Measurements from ENCODE around the gene TRAPPC3.

TRAPPC3 gene

DNA sequence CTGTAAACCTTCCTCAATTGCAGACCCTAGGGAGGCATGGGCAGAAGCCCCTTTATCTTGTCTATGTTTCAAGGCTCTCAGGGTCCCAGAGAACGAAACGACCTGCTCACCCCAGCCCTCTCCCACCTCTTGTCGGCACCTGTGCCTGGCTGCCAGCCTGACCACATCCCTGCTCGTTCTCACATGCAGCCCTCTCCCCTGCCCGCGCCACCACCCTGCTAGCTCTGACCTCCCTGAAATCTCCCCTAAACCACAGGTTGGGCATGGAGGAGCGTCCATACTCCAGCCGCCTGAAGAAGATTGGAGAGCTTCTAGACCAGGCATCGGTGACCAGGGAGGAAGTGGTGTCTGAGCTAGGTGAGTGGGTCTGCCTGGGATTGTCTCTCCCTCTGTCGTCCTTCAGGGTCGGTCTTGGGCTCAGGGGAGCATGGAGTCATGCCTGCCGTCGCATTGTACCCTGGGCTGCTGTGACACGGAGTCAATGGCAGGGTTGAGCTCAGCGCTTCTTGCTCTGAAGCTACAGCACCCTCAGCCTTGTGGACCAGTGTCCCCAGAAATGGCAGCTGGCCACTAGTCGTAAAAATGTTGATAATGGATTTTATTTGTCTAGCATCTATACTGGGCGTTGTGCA, 57.0 kb downstream of the TRAPPC3 start:
- Histone ChIP-seq H3K4me3 (ENCODE audit: low read length) (no peak overlapping the region), H3K9me3 (ENCODE audit: control insufficient read depth, insufficient read depth, low read length) (no peaks in the 10 kb centered on the region), H3K36me3 (ENCODE audit: control insufficient read depth, insufficient read depth, low read length) (peaks cover 37% of the 10 kb centered on the region), H3K4me1 (ENCODE audit: control insufficient read depth, insufficient read depth, low read length) (peaks cover 9% of the 10 kb centered on the region; the same call in 1 of the 2 replicates), H3K27me3 (ENCODE audit: control insufficient read depth, insufficient read depth, low read length) (no peaks in the 10 kb centered on the region), H3K27ac (ENCODE audit: low read length) (no peak overlapping the region)
- DNase-seq (ENCODE audit: low read depth, low spot score), result no peak
- no CpG with 5 or more reads among the region's 17 CpGs for WGBS (ENCODE audit: insufficient coverage, insufficient read length)

DNA sequence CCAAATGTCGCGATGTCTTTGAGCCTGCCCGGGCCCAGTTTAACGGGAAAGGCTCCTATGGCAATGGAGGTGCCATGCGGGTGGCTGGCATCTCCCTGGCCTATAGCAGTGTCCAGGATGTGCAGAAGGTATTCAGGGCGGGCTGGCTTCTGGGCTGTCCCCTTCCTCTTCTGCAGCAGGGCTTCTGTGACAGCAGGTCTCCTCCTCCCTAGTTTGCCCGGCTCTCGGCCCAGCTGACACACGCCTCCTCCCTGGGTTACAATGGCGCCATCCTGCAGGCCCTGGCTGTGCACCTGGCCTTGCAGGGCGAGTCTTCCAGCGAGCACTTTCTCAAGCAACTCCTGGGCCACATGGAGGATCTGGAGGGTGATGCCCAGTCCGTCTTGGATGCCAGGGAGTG, 57.6 kb downstream of the TRAPPC3 start:
- H3K27me3 ChIP-seq (ENCODE audit: control insufficient read depth, insufficient read depth, low read length), result no peaks in the 10 kb centered on the region
- H3K4me1 ChIP-seq (ENCODE audit: control insufficient read depth, insufficient read depth, low read length), result peaks cover 7% of the 10 kb centered on the region; the same call in 1 of the 2 replicates
- WGBS (ENCODE audit: insufficient coverage, insufficient read length), result no CpG with 5 or more reads among the region's 13 CpGs
- no peak overlapping the region for H3K27ac ChIP-seq (ENCODE audit: low read length)
- H3K36me3 ChIP-seq (ENCODE audit: control insufficient read depth, insufficient read depth, low read length), result peaks cover 37% of the 10 kb centered on the region
- no peak overlapping the region for H3K4me3 ChIP-seq (ENCODE audit: low read length)
- DNase-seq (ENCODE audit: low read depth, low spot score), result no peak
- no peaks in the 10 kb centered on the region for H3K9me3 ChIP-seq (ENCODE audit: control insufficient read depth, insufficient read depth, low read length)

DNA sequence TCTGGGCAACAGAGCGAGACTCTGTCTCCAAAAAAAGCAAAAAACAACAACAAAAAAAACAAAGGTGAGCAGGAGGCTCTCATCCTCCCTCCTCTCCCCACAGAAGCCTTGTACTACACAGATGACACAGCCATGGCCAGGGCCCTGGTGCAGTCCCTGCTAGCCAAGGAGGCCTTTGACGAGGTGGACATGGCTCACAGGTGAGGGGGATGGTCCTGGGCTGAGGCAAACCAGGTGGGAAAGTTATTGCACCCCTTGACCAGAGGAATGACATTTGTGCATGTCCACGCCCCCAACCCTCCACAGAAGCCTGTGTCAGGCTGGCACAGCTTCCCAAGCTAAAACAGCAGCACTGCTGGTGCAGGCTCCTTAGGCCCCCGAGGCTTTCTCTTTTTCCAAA, 58.1 kb downstream of the TRAPPC3 start:
- WGBS (ENCODE audit: insufficient coverage, insufficient read length), result no CpG with 5 or more reads among the region's 4 CpGs
- Histone ChIP-seq H3K27me3 (ENCODE audit: control insufficient read depth, insufficient read depth, low read length) (no peaks in the 10 kb centered on the region), H3K36me3 (ENCODE audit: control insufficient read depth, insufficient read depth, low read length) (peaks cover 36% of the 10 kb centered on the region), H3K4me1 (ENCODE audit: control insufficient read depth, insufficient read depth, low read length) (peaks cover 7% of the 10 kb centered on the region; the same call in 1 of the 2 replicates), H3K27ac (ENCODE audit: low read length) (no peak overlapping the region), H3K4me3 (ENCODE audit: low read length) (no peak overlapping the region), H3K9me3 (ENCODE audit: control insufficient read depth, insufficient read depth, low read length) (no peaks in the 10 kb centered on the region)
- DNase-seq (ENCODE audit: low read depth, low spot score), result no peak

DNA sequence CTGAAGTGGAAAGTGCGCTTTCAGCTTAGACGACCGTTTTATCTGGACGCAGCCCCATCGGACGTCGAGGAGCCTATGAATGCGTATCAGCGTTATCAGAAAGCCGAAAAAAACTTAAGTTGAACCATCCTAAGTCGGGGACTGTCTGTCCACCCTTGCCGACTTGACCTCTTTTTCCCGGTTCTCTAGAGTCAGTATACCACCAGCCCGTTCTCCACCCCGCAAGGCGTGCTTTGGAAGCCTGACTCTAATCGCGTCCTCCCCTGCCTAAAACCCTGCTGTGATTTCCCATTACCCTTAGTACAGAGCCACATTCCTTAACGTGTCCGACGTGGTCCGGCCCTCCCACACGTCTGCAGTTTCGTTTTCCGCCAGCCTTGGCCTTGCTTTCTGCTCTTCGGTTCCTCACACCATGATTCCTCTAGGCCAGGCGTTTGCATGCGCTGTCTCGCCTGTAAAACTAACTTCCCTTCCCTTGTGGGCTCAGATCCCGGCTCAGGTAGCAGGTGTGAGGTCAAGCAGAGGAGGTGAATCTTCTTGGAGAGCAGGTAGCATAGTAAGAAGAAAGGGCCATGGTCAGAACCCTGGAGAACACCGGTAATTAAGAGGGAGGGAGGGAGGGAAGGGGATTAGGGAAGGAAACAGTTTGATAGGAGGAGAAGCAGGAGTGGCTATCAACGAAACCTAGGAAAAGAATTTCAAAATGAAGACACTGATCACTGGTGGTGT, 59.7 kb downstream of the TRAPPC3 start:
- no CpG with 5 or more reads among the region's 32 CpGs for WGBS (ENCODE audit: insufficient coverage, insufficient read length)
- Histone ChIP-seq H3K36me3 (ENCODE audit: control insufficient read depth, insufficient read depth, low read length) (peaks cover 32% of the 10 kb centered on the region), H3K27me3 (ENCODE audit: control insufficient read depth, insufficient read depth, low read length) (no peaks in the 10 kb centered on the region), H3K4me1 (ENCODE audit: control insufficient read depth, insufficient read depth, low read length) (peaks cover 8% of the 10 kb centered on the region; the same call in 1 of the 2 replicates), H3K9me3 (ENCODE audit: control insufficient read depth, insufficient read depth, low read length) (no peaks in the 10 kb centered on the region), H3K4me3 (ENCODE audit: low read length) (peak overlapping the region; percentile 80; the same call in 1 of the 2 replicates), H3K27ac (ENCODE audit: low read length) (no peak overlapping the region)
- no peak for DNase-seq (ENCODE audit: low read depth, low spot score)

DNA sequence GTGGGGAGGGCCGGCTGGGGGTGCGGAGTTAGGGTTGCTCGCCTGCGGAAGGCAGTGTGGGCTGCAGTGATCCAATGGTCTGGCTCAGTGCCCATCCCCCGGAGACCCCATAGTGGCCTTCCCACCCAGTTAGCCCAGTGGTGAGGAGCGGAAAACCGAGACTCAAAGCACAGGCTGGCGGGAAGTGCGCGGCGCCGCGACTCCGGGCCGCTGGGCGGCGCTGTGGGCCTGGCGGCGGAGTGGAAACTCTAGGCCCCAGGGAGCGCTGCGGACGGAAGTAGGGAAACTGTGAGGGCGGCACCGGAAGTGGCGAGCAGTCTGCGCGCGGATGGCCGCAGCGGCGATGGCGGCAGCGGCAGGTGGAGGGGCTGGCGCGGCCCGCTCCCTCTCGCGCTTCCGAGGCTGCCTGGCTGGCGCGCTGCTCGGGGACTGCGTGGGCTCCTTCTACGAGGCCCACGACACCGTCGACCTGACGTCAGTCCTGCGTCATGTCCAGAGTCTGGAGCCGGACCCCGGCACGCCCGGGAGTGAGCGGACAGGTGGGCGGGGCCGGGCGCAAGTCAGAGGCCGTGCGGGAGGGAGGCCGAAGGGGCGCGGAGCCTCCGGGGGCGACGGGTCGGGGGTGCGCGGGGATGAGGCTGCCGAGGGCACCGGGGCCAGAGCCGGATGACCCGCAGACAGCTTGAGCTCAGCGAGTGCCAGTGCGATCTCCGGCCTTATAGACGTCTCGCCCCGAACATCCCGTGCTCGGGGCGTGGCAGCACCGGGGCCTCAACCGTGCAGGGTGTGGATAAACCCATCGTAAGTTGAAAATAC, 60.5 kb downstream of the TRAPPC3 start, which contains the start of gene ADPRS:
Gene ADPRS (plus strand): TSS at position 316 of the 816 bp plus-strand sequence. CDS start 13 bp downstream, at position 329.
- peak; percentile 75 for DNase-seq (ENCODE audit: low read depth, low spot score)
- Histone ChIP-seq H3K9me3 (ENCODE audit: control insufficient read depth, insufficient read depth, low read length) (no peaks in the 10 kb centered on the region), H3K4me3 (ENCODE audit: low read length) (peak within 1 kb of the TSS; percentile 80), H3K27ac (ENCODE audit: low read length) (no peak within 1 kb of the TSS), H3K27me3 (ENCODE audit: control insufficient read depth, insufficient read depth, low read length) (no peaks in the 10 kb centered on the region), H3K4me1 (ENCODE audit: control insufficient read depth, insufficient read depth, low read length) (peaks cover 10% of the 10 kb centered on the region; the same call in 1 of the 2 replicates), H3K36me3 (ENCODE audit: control insufficient read depth, insufficient read depth, low read length) (peaks cover 25% of the 10 kb centered on the region)
- no CpG with 5 or more reads among the region's 84 CpGs for WGBS (ENCODE audit: insufficient coverage, insufficient read length)

DNA sequence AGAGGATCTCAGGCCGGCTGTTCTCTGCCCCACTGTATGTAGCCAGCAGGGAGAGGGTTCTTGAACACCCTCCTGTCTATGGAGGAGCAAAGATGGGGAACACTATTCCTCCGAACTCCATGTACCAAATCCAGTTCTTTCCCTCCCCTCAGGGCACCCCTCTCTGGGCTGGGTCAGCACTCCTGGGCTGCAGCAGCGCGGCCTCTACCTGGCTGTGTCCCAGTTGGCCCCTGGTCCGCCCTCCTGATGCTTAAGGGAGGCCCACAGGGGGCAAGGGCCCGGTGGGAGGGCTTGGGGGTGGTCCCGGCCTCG, 61.1 kb downstream of the TRAPPC3 start:
- Histone ChIP-seq H3K36me3 (ENCODE audit: control insufficient read depth, insufficient read depth, low read length) (peaks cover 20% of the 10 kb centered on the region), H3K27ac (ENCODE audit: low read length) (no peak overlapping the region), H3K4me1 (ENCODE audit: control insufficient read depth, insufficient read depth, low read length) (peaks cover 10% of the 10 kb centered on the region; the same call in 1 of the 2 replicates), H3K4me3 (ENCODE audit: low read length) (peak overlapping the region; percentile 21; the same call in 1 of the 2 replicates), H3K27me3 (ENCODE audit: control insufficient read depth, insufficient read depth, low read length) (no peaks in the 10 kb centered on the region), H3K9me3 (ENCODE audit: control insufficient read depth, insufficient read depth, low read length) (no peaks in the 10 kb centered on the region)
- DNase-seq (ENCODE audit: low read depth, low spot score), result no peak
- WGBS (ENCODE audit: insufficient coverage, insufficient read length), result no CpG with 5 or more reads among the region's 8 CpGs

DNA sequence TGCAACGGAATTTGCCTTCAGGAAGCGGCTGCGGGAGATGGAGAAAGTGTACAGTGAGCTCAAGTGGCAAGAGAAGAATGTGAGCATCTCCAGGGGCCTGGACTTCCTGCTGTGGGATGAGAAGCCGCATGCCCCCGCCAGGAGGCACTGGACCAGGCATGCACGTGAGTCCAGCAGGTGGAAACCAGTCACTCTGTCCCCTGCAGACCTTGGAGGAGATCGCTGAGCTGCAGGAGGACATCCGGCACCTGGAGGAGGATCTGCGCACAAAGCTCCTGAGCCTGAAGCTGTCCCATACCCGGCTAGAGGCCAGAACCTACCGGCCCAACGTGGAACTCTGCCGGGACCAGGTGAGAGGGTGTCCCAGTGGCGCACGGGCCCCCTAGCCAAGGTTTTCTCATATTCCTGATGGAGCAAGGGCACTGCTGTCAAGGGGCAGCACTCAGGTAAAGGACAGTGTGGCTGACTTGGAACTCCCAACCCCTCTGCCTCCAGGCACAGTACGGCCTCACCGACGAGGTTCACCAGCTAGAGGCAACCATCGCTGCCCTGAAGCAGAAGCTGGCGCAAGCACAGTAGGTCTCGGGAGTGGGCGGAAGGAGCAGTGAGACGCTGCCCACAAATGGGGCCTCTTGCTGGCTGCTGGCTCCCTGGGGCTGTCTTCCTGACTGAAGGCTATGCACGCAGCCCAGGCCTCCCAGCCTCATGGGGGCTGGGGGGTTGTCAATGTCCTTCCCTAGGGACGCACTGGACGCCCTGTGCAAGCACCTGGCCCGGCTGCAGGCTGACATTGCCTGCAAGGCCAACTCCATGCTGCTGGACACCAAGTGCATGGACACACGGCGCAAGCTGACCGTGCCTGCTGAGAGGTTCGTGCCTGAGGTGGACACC, 61.8 kb downstream of the TRAPPC3 start:
- Histone ChIP-seq H3K36me3 (ENCODE audit: control insufficient read depth, insufficient read depth, low read length) (peaks cover 12% of the 10 kb centered on the region), H3K27ac (ENCODE audit: low read length) (no peak overlapping the region), H3K4me1 (ENCODE audit: control insufficient read depth, insufficient read depth, low read length) (peaks cover 10% of the 10 kb centered on the region; the same call in 1 of the 2 replicates), H3K4me3 (ENCODE audit: low read length) (no peak overlapping the region), H3K27me3 (ENCODE audit: control insufficient read depth, insufficient read depth, low read length) (no peaks in the 10 kb centered on the region), H3K9me3 (ENCODE audit: control insufficient read depth, insufficient read depth, low read length) (no peaks in the 10 kb centered on the region)
- no CpG with 5 or more reads among the region's 31 CpGs for WGBS (ENCODE audit: insufficient coverage, insufficient read length)
- no peak for DNase-seq (ENCODE audit: low read depth, low spot score)

All from iPS DF 6.9 (cell line).